D721Med (cell line): ENCODE data around the gene CBX8.
"Not testable (repeated sequence)": the region's sequence is repeated elsewhere in the genome, so short reads cannot be mapped to it uniquely, and the experiment has no call there.

Source experiments
- DNase-seq: peaks from one replicate; pipeline ENCODE4 v3.0.0; 2011; ENCODE audit warnings: low spot score; ENCODE audit not compliant: insufficient read length
- FAIRE-seq: peaks from 2 replicates; lab custom pipeline; 2011; peaks lifted over from hg19 to GRCh38; lab: Jason Lieb, UNC
- CTCF ChIP-seq: IDR thresholded peaks from 2 replicates; pipeline ENCODE4 v1.5.1; 2012; ENCODE audit warnings: mild to moderate bottlenecking, control low read depth; ENCODE audit not compliant: insufficient read depth; ENCODE audit errors: missing control alignments

CBX8 gene

GRCh38 chr17:79765708-79766107 is 31.2 kb downstream of the CBX8 start:
- no peak for TF ChIP-seq CTCF
- FAIRE-seq (no peak), DNase-seq (no peak)

GRCh38 chr17:79761894-79762589 is 34.8 kb downstream of the CBX8 start:
- no peak for TF ChIP-seq CTCF
- DNase-seq = no peak
- FAIRE-seq = no peak

GRCh38 chr17:79760197-79760906 is 36.5 kb downstream of the CBX8 start:
- TF ChIP-seq CTCF = no peak
- FAIRE-seq (no peak), DNase-seq (no peak)

- TF ChIP-seq CTCF = no peak
- FAIRE-seq = no peak
- DNase-seq = no peak
These were observed 38.6 kb downstream of the CBX8 start for GRCh38 chr17:79758271-79758670.

- DNase-seq (no peak), FAIRE-seq (no peak)
- no peak for TF ChIP-seq CTCF
These were observed 39.6 kb downstream of the CBX8 start for GRCh38 chr17:79757140-79757745.

GRCh38 chr17:79755591-79755990 is 41.3 kb downstream of the CBX8 start:
- no peak for TF ChIP-seq CTCF
- DNase-seq (no peak), FAIRE-seq (no peak)

GRCh38 chr17:79754903-79755302 is 42.0 kb downstream of the CBX8 start:
- not testable (repeated sequence) for FAIRE-seq, DNase-seq
